Suprapubic skin (tissue), 3 donors: ENCODE measurements around the gene KCNG4.

Source experiments
- CTCF ChIP-seq, 2 donors: fragments of 200-600 bp in 1 of 2; fragments of 450-650 bp in 1 of 2; sonication (generic) in 1 of 2; IDR thresholded peaks; one replicate each; pipeline ENCODE4 v1.5.1; 2016 to 2019; ENCODE audit warnings: antibody characterized with exemption in 2 of 2, mild to moderate bottlenecking in 1 of 2, moderate library complexity in 1 of 2
- EP300 ChIP-seq: sonication (generic); formaldehyde crosslinking; IDR thresholded peaks from one replicate; pipeline ENCODE4 v1.6.1; 2017; ENCODE audit warnings: antibody characterized with exemption
- POLR2A ChIP-seq, 2 donors: fragments of 450-650 bp; IDR thresholded peaks; one replicate each; pipeline ENCODE4 v1.6.1; 2017; ENCODE audit warnings: antibody characterized with exemption in 2 of 2, mild to moderate bottlenecking in 2 of 2, moderate library complexity in 2 of 2

GRCh38 chr16:84288902-84289301, 49.1 kb upstream of the KCNG4 start:
- TF ChIP-seq CTCF (IDR thresholded peaks at IDR 0.05): no peak
- TF ChIP-seq POLR2A (IDR thresholded peaks at IDR 0.05): no peak
- no peak for TF ChIP-seq EP300
